ENCODE results near the gene CAMKV. TPM values are rescaled to one million over a fixed set of nuclear protein-coding genes. Genes with fewer than 3 reads are reported as not detected.

Gene CAMKV
- total RNA-seq, 1 experiment from 2014 or later, result 0.10 TPM

GRCh38 chr3:49865198-49865784, 4.4 kb downstream of the CAMKV start:
- Histone ChIP-seq H3K4me3 (replicated peaks in 1 of 2; ENCODE audit: low read depth in 1 of 2, low read length in 2 of 2) (no peak overlapping the region), H3K79me2 (ENCODE audit: insufficient read depth, low read length) (no peaks in the 10 kb centered on the region), H3K9me2 (ENCODE audit: insufficient read depth) (no peaks in the 10 kb centered on the region), H3K4me2 (ENCODE audit: low read length) (no peak overlapping the region), H3K9ac (ENCODE audit: low read length) (no peak overlapping the region), H3K4me1 (ENCODE audit: control insufficient read depth in 1 of 2, insufficient read depth in 2 of 2, low read length in 2 of 2) (0 out of 4 replicates have a peak, but pooled peaks cover 0 to 6% of the 10 kb centered on the region in 2 experiments), H3K9me3 (ENCODE audit: control insufficient read depth in 1 of 2, insufficient read depth in 1 of 2, low read depth in 1 of 2, low read length in 2 of 2) (no peaks in the 10 kb centered on the region), H3K27ac (ENCODE audit: low read depth, low read length) (no peak overlapping the region), H3K36me3 (ENCODE audit: control insufficient read depth in 1 of 2, insufficient read depth in 2 of 2, low read length in 2 of 2) (no peaks in the 10 kb centered on the region), H4K20me1 (ENCODE audit: insufficient read depth) (no peaks in the 10 kb centered on the region), H3K27me3 (ENCODE audit: insufficient read depth, low read length) (peaks cover 20% of the 10 kb centered on the region; the same call in 1 of the 2 replicates), H2AFZ (ENCODE audit: low read depth, low read length, poor library complexity, severe bottlenecking) (no peak overlapping the region)
- RAD21 ChIA-PET (ENCODE audit: low non-redundant PET in 1 of 2, low total read pairs in 2 of 2, uncharacterized antibody in 2 of 2, unreplicated experiment in 2 of 2), result no interaction called here
- DNase-seq (ENCODE audit: low read depth, low spot score) (no peak), ATAC-seq (no peak)
- no TSS peak for BruUV-seq (replicated peaks)
- intact Hi-C loops (cut with micrococcal nuclease), result no loop called here
- TF ChIP-seq EGR1 (IDR thresholded peaks at IDR 0.05; ENCODE audit: low read depth), result no peak
- TF ChIP-seq SP1 (IDR thresholded peaks at IDR 0.05; ENCODE audit: low read depth), result no peak
- no peak for TF ChIP-seq FOSL1 (IDR thresholded peaks at IDR 0.05; ENCODE audit: low read depth)
- no peak for TF ChIP-seq JUND (IDR thresholded peaks at IDR 0.05)
- no peak for TF ChIP-seq ELF1 (IDR thresholded peaks at IDR 0.05; ENCODE audit: borderline replicate concordance, low read depth)
- TF ChIP-seq POLR2A (IDR thresholded peaks at IDR 0.05; ENCODE audit: borderline replicate concordance, extremely low read depth, insufficient read depth, insufficient read length), result no peak
- no peak for TF ChIP-seq CEBPB (IDR thresholded peaks at IDR 0.05; ENCODE audit: low read depth)
- no peak for TF ChIP-seq MAX (IDR thresholded peaks at IDR 0.05)
- TF ChIP-seq SIN3A (IDR thresholded peaks at IDR 0.05; ENCODE audit: low read depth), result no peak
- no peak for TF ChIP-seq YY1 (IDR thresholded peaks at IDR 0.05; ENCODE audit: extremely low read depth, insufficient replicate concordance, low read depth, low read length)
- no peak for TF ChIP-seq POLR2AphosphoS5 (IDR thresholded peaks at IDR 0.05; ENCODE audit: low read depth, low read length)
- TF ChIP-seq SRF (IDR thresholded peaks at IDR 0.05; ENCODE audit: low read depth), result no peak
- no peak for TF ChIP-seq ZNF274 (IDR thresholded peaks at IDR 0.05; ENCODE audit: low read depth, low read length)
- no peak for TF ChIP-seq EZH2phosphoT487 (IDR thresholded peaks at IDR 0.05; ENCODE audit: borderline replicate concordance)
- no peak for TF ChIP-seq TCF7L2 (IDR thresholded peaks at IDR 0.05; ENCODE audit: borderline replicate concordance, extremely low read depth, insufficient read depth, insufficient read length)
- CTCF ChIA-PET, result no interaction called here
- POLR2A ChIA-PET, result no interaction called here
